Mucosa of rectum (tissue), 2 donors: Measurements from ENCODE around the gene THRA.

Source experiments
- H3K27ac ChIP-seq, 2 donors: one replicate each; pipeline ENCODE4 v1.7.0; 2013; ENCODE audit warnings: inconsistent platforms in 2 of 2, low read depth in 2 of 2, low read length in 2 of 2
- H3K27me3 ChIP-seq, 2 donors: one replicate each; pipeline ENCODE4 v1.7.0; 2013; ENCODE audit warnings: low read length in 2 of 2; ENCODE audit not compliant: control insufficient read depth in 2 of 2, insufficient read depth in 2 of 2
- H3K36me3 ChIP-seq, 2 donors: one replicate each; pipeline ENCODE4 v1.7.0; 2013; ENCODE audit warnings: low read length in 2 of 2; ENCODE audit not compliant: control insufficient read depth in 2 of 2, insufficient read depth in 2 of 2
- H3K4me1 ChIP-seq, 2 donors: one replicate each; pipeline ENCODE4 v1.7.0; 2013; ENCODE audit warnings: low read length in 2 of 2, mild to moderate bottlenecking in 1 of 2; ENCODE audit not compliant: control insufficient read depth in 2 of 2, insufficient read depth in 2 of 2
- H3K4me3 ChIP-seq, 2 donors: one replicate each; pipeline ENCODE4 v1.7.0; 2013; ENCODE audit warnings: low read length in 2 of 2
- H3K9ac ChIP-seq, 2 donors: one replicate each; pipeline ENCODE4 v1.7.0; 2013; ENCODE audit warnings: low read length in 2 of 2, low read depth in 1 of 2, mild to moderate bottlenecking in 1 of 2
- H3K9me3 ChIP-seq, 2 donors: one replicate each; pipeline ENCODE4 v1.7.0; 2013; ENCODE audit warnings: low read length in 2 of 2; ENCODE audit not compliant: control insufficient read depth in 2 of 2
- donor health status: healthy.
- donor health status: Normal muscosa, but diverticular disease.

The THRA gene

GRCh38 chr17:40093005-40093579 lies 30.3 kb downstream of the THRA start:
- no peaks in the 10 kb centered on the region for H3K9me3 ChIP-seq
- no peaks in the 10 kb centered on the region for H3K27me3 ChIP-seq
- H3K4me1 ChIP-seq = peaks cover 26 to 31% of the 10 kb centered on the region in 2 donors
- H3K27ac ChIP-seq = peak overlapping the region in 1 of 2 donors; percentile 52
- H3K9ac ChIP-seq = no peak overlapping the region
- H3K36me3 ChIP-seq = peaks cover 50 to 60% of the 10 kb centered on the region in 2 donors
- no peak overlapping the region for H3K4me3 ChIP-seq

GRCh38 chr17:40093580-40094201 lies 30.9 kb downstream of the THRA start:
- no peak overlapping the region for H3K4me3 ChIP-seq
- H3K27me3 ChIP-seq = no peaks in the 10 kb centered on the region
- peaks cover 44 to 54% of the 10 kb centered on the region in 2 donors for H3K36me3 ChIP-seq
- peak overlapping the region in 1 of 2 donors; percentile 52 for H3K27ac ChIP-seq
- no peaks in the 10 kb centered on the region for H3K9me3 ChIP-seq
- H3K9ac ChIP-seq = no peak overlapping the region
- peaks cover 32 to 37% of the 10 kb centered on the region in 2 donors for H3K4me1 ChIP-seq

GRCh38 chr17:40094874-40095273 lies 32.1 kb downstream of the THRA start:
- Histone ChIP-seq H3K9ac (no peak overlapping the region), H3K27ac (no peak overlapping the region), H3K9me3 (no peaks in the 10 kb centered on the region), H3K4me1 (peaks cover 40 to 44% of the 10 kb centered on the region in 2 donors), H3K36me3 (peaks cover 42 to 45% of the 10 kb centered on the region in 2 donors), H3K27me3 (no peaks in the 10 kb centered on the region), H3K4me3 (no peak overlapping the region)

GRCh38 chr17:40095351-40095943 lies 32.7 kb downstream of the THRA start:
- Histone ChIP-seq H3K27ac (peak overlapping the region; percentile 69 to 90), H3K9me3 (no peaks in the 10 kb centered on the region), H3K36me3 (peaks cover 42 to 43% of the 10 kb centered on the region in 2 donors), H3K4me3 (no peak overlapping the region), H3K9ac (no peak overlapping the region), H3K27me3 (no peaks in the 10 kb centered on the region), H3K4me1 (peaks cover 45 to 50% of the 10 kb centered on the region in 2 donors)

GRCh38 chr17:40095944-40096791 lies 33.4 kb downstream of the THRA start:
- H3K9ac ChIP-seq = peak overlapping the region; percentile 9 to 18
- H3K9me3 ChIP-seq = no peaks in the 10 kb centered on the region
- peak overlapping the region; percentile 69 to 90 for H3K27ac ChIP-seq
- H3K4me1 ChIP-seq = peaks cover 50 to 56% of the 10 kb centered on the region in 2 donors
- H3K36me3 ChIP-seq = peaks cover 41 to 43% of the 10 kb centered on the region in 2 donors
- no peaks in the 10 kb centered on the region for H3K27me3 ChIP-seq
- H3K4me3 ChIP-seq = peak overlapping the region in 1 of 2 donors; percentile 47

GRCh38 chr17:40097087-40097486 lies 34.3 kb downstream of the THRA start:
- Histone ChIP-seq H3K9me3 (no peaks in the 10 kb centered on the region), H3K36me3 (peaks cover 37 to 43% of the 10 kb centered on the region in 2 donors), H3K27ac (peak overlapping the region; percentile 69 to 90), H3K4me1 (peaks cover 58 to 63% of the 10 kb centered on the region in 2 donors), H3K4me3 (peak overlapping the region; percentile 53 to 60), H3K9ac (peak overlapping the region in 1 of 2 donors; percentile 67), H3K27me3 (no peaks in the 10 kb centered on the region)

- Histone ChIP-seq H3K4me1 (peaks cover 64 to 68% of the 10 kb centered on the region in 2 donors), H3K9me3 (no peaks in the 10 kb centered on the region), H3K27ac (peak overlapping the region; percentile 90 to 97), H3K4me3 (peak overlapping the region; percentile 53 to 60), H3K36me3 (peaks cover 35 to 39% of the 10 kb centered on the region in 2 donors), H3K27me3 (no peaks in the 10 kb centered on the region), H3K9ac (peak overlapping the region; percentile 67 to 86)
Measured at GRCh38 chr17:40097931-40098845, 35.4 kb downstream of the THRA start.

GRCh38 chr17:40098846-40099618 lies 36.3 kb downstream of the THRA start:
- Histone ChIP-seq H3K9ac (peak overlapping the region; percentile 76 to 95), H3K27me3 (no peaks in the 10 kb centered on the region), H3K9me3 (no peaks in the 10 kb centered on the region), H3K36me3 (peaks cover 27 to 30% of the 10 kb centered on the region in 2 donors), H3K27ac (peak overlapping the region; percentile 90 to 97), H3K4me3 (peak overlapping the region; percentile 79 to 98), H3K4me1 (peaks cover 72 to 76% of the 10 kb centered on the region in 2 donors)
